Chondrocyte (in vitro differentiated cells): ENCODE data around the gene PTBP2. TPM values are rescaled to one million over a fixed set of nuclear protein-coding genes. Genes with fewer than 3 reads are reported as not detected.

Source experiments
- DNase-seq: peaks from one replicate; pipeline ENCODE4 v3.0.0; 2021; ENCODE audit warnings: mixed read lengths, low spot score
- H3K27ac Mint-ChIP-seq: one replicate; pipeline ENCODE4 v1.8.0; 2021; ENCODE audit warnings: mild to moderate bottlenecking, moderate library complexity, mixed read lengths; ENCODE audit not compliant: unreplicated experiment
- H3K27me3 Mint-ChIP-seq: 2 replicates; pipeline ENCODE4 v1.8.0; 2021; ENCODE audit warnings: low read depth, mixed read lengths
- H3K36me3 Mint-ChIP-seq: 2 replicates; pipeline ENCODE4 v1.8.0; 2021; ENCODE audit warnings: low read depth, mixed read lengths
- H3K4me1 Mint-ChIP-seq: 2 replicates; pipeline ENCODE4 v1.8.0; 2021; ENCODE audit warnings: low read depth, mild to moderate bottlenecking, mixed read lengths
- H3K4me3 Mint-ChIP-seq: one replicate; pipeline ENCODE4 v1.8.0; 2021; ENCODE audit warnings: mild to moderate bottlenecking, moderate library complexity, mixed read lengths; ENCODE audit not compliant: unreplicated experiment
- H3K9me3 Mint-ChIP-seq: 2 replicates; pipeline ENCODE4 v1.8.0; 2021; ENCODE audit warnings: low read depth, mixed read lengths
- total RNA-seq: library from RNA; stranded (reverse); gene quantifications from 3 replicates; pipeline ENCODE4 v1.2.1, GENCODE V29; 2021
- TF ChIP-seq, protein P1 (sequence below): fragments of 200-600 bp; sonication (generic); IDR thresholded peaks from 2 replicates; pipeline ENCODE4 v1.5.0; 2021; ENCODE audit warnings: antibody characterized with exemption, mild to moderate bottlenecking, moderate library complexity

Gene PTBP2
- total RNA-seq, 1 donor from 2014 or later, result 13.2 TPM

DNA sequence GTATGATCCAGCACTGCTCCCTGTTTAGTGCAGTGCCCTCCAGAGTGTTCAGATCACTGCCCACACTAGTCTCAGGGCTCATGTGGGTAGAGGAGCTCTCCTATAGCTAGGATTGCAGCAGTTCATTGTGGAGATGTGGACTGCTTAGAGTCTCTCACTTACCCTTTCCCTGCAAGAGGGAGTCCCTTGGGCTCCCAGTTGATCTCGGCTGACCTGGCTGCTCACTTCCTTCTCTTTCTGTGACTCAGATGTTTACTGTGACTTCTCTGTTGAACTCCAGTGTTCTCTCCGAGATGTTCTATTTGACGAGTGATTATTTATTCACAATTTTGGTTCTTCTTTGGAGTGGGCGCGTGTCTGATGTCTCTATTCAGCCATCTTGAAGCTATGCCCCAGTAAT is 141.9 kb downstream of the PTBP2 start:
- no peak overlapping the region for H3K4me3 Mint-ChIP-seq
- peaks cover 10% of the 10 kb centered on the region for H3K4me1 Mint-ChIP-seq
- H3K9me3 Mint-ChIP-seq, result peaks cover 23% of the 10 kb centered on the region
- no peak overlapping the region for H3K27ac Mint-ChIP-seq
- TF ChIP-seq, protein P1, sequence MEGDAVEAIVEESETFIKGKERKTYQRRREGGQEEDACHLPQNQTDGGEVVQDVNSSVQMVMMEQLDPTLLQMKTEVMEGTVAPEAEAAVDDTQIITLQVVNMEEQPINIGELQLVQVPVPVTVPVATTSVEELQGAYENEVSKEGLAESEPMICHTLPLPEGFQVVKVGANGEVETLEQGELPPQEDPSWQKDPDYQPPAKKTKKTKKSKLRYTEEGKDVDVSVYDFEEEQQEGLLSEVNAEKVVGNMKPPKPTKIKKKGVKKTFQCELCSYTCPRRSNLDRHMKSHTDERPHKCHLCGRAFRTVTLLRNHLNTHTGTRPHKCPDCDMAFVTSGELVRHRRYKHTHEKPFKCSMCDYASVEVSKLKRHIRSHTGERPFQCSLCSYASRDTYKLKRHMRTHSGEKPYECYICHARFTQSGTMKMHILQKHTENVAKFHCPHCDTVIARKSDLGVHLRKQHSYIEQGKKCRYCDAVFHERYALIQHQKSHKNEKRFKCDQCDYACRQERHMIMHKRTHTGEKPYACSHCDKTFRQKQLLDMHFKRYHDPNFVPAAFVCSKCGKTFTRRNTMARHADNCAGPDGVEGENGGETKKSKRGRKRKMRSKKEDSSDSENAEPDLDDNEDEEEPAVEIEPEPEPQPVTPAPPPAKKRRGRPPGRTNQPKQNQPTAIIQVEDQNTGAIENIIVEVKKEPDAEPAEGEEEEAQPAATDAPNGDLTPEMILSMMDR, result no peak
- no peaks in the 10 kb centered on the region for H3K27me3 Mint-ChIP-seq
- no peak for DNase-seq
- H3K36me3 Mint-ChIP-seq, result peaks cover 5% of the 10 kb centered on the region
